Trophoblast cell (in vitro differentiated cells and primary cell): ENCODE measurements around the gene CLEC18A.
A peak's percentile ranks its signal among the peaks of the same experiment; 100 is the strongest.

Experiments used
- DNase-seq, 2 donors: peaks; one replicate each; pipeline ENCODE4 v3.0.0-alpha.2; 2016
- H2AFZ ChIP-seq: 2 replicates; pipeline ENCODE4 v1.6.1; 2013; ENCODE audit warnings: low read length, moderate library complexity, mild to moderate bottlenecking; ENCODE audit not compliant: insufficient read depth, poor library complexity
- H2AK5ac ChIP-seq: 2 replicates; pipeline ENCODE4 v1.6.1; 2013; ENCODE audit warnings: mild to moderate bottlenecking, low read length
- H2BK120ac ChIP-seq: 2 replicates; pipeline ENCODE4 v1.6.1; 2013; ENCODE audit warnings: low read length, mild to moderate bottlenecking, moderate library complexity; ENCODE audit not compliant: insufficient read depth, poor library complexity
- H2BK12ac ChIP-seq: 2 replicates; pipeline ENCODE4 v1.6.1; 2013; ENCODE audit warnings: mild to moderate bottlenecking, low read length, moderate library complexity
- H2BK5ac ChIP-seq: 2 replicates; pipeline ENCODE4 v1.6.1; 2013; ENCODE audit warnings: low read length, low read depth, moderate library complexity, mild to moderate bottlenecking; ENCODE audit not compliant: poor library complexity
- H3K14ac ChIP-seq: 2 replicates; pipeline ENCODE4 v1.6.1; 2013; ENCODE audit warnings: mild to moderate bottlenecking, low read length
- H3K18ac ChIP-seq: 2 replicates; pipeline ENCODE4 v1.6.1; 2013; ENCODE audit warnings: mild to moderate bottlenecking, low read length
- H3K23ac ChIP-seq: 2 replicates; pipeline ENCODE4 v1.6.1; 2013; ENCODE audit warnings: low read length
- H3K27ac ChIP-seq: 2 replicates; pipeline ENCODE4 v1.5.1; 2013; ENCODE audit warnings: low read depth, mild to moderate bottlenecking, inconsistent platforms, low read length, moderate library complexity
- H3K27me3 ChIP-seq: 2 replicates; pipeline ENCODE4 v1.6.1; 2013; ENCODE audit warnings: inconsistent platforms, mild to moderate bottlenecking, low read length, moderate library complexity; ENCODE audit not compliant: insufficient read depth
- H3K36me3 ChIP-seq, 2 experiments: 1 replicate in 1 of 2; 2 replicates in 1 of 2; pipeline ENCODE4 v1.6.1; 2013; ENCODE audit warnings: low read length in 2 of 2, mild to moderate bottlenecking in 2 of 2, moderate library complexity in 1 of 2; ENCODE audit not compliant: insufficient read depth in 2 of 2, control insufficient read depth in 1 of 2
- H3K4ac ChIP-seq: 2 replicates; pipeline ENCODE4 v1.6.1; 2013; ENCODE audit warnings: low read depth, mild to moderate bottlenecking, low read length, moderate library complexity
- H3K4me1 ChIP-seq, 2 experiments: 1 replicate in 1 of 2; 2 replicates in 1 of 2; pipeline ENCODE4 v1.6.1; 2013; ENCODE audit warnings: low read length in 2 of 2, mild to moderate bottlenecking in 2 of 2, moderate library complexity in 1 of 2; ENCODE audit not compliant: insufficient read depth in 2 of 2, control insufficient read depth in 1 of 2
- H3K4me2 ChIP-seq: 2 replicates; pipeline ENCODE4 v1.6.1; 2013; ENCODE audit warnings: inconsistent platforms, mild to moderate bottlenecking, low read length, moderate library complexity
- H3K4me3 ChIP-seq: 2 replicates; pipeline ENCODE4 v1.5.1; 2013; ENCODE audit warnings: mild to moderate bottlenecking, low read depth, low read length, inconsistent platforms
- H3K79me1 ChIP-seq: one replicate; pipeline ENCODE4 v1.6.1; 2013; ENCODE audit warnings: low read length
- H3K79me2 ChIP-seq: 2 replicates; pipeline ENCODE4 v1.6.1; 2013; ENCODE audit warnings: low read length, mild to moderate bottlenecking; ENCODE audit not compliant: control insufficient read depth, insufficient read depth, poor library complexity
- H3K9ac ChIP-seq: 2 replicates; pipeline ENCODE4 v1.6.1; 2013; ENCODE audit warnings: mild to moderate bottlenecking, low read length
- H3K9me3 ChIP-seq: 2 replicates; pipeline ENCODE4 v1.6.1; 2013; ENCODE audit warnings: low read depth, mild to moderate bottlenecking, control low read depth, inconsistent platforms, low read length; ENCODE audit not compliant: insufficient read depth
- H4K12ac ChIP-seq: 2 replicates; pipeline ENCODE4 v1.6.1; 2013; ENCODE audit warnings: low read depth, mild to moderate bottlenecking, low read length, moderate library complexity
- H4K8ac ChIP-seq: 2 replicates; pipeline ENCODE4 v1.6.1; 2013; ENCODE audit warnings: low read depth, mild to moderate bottlenecking, low read length, moderate library complexity
- H4K91ac ChIP-seq: one replicate; pipeline ENCODE4 v1.6.1; 2013; ENCODE audit warnings: low read depth, mild to moderate bottlenecking, low read length, moderate library complexity
- WGBS: extraction: QIAGEN DNeasy Blood & Tissue Kit; methylation state at CpG from one replicate; pipeline ENCODE4 v1.1.7; 2013; ENCODE audit warnings: missing lambda C conversion rate; ENCODE audit not compliant: insufficient read length, insufficient coverage; ENCODE audit errors: extremely low coverage; 5-methylcytosine and 5-hydroxymethylcytosine counted together

CLEC18A gene

GRCh38 chr16:69938981-69939820 is 11.9 kb upstream of the CLEC18A start:
- Histone ChIP-seq H3K4me3 (no peak overlapping the region), H3K4me1 (peaks cover 0 to 9% of the 10 kb centered on the region in 2 experiments), H3K79me2 (no peaks in the 10 kb centered on the region), H3K36me3 (peaks cover 36 to 52% of the 10 kb centered on the region in 2 experiments), H2BK120ac (no peak overlapping the region), H2BK12ac (no peak overlapping the region), H3K4ac (no peak overlapping the region), H3K79me1 (no peaks in the 10 kb centered on the region), H2AK5ac (no peak overlapping the region), H4K91ac (no peak overlapping the region), H3K9ac (no peak overlapping the region), H2BK5ac (no peak overlapping the region), H2AFZ (no peak overlapping the region), H3K27me3 (no peaks in the 10 kb centered on the region), H3K27ac (no peak overlapping the region), H3K14ac (no peak overlapping the region), H3K4me2 (no peak overlapping the region), H4K8ac (no peak overlapping the region), H3K23ac (no peak overlapping the region), H3K18ac (no peak overlapping the region), H4K12ac (no peak overlapping the region), H3K9me3 (no peaks in the 10 kb centered on the region)
- DNase-seq: no peak
- WGBS: no CpG with 5 or more reads among the region's 28 CpGs

GRCh38 chr16:69939821-69940585 is 11.1 kb upstream of the CLEC18A start:
- H4K91ac ChIP-seq: no peak overlapping the region
- WGBS: no CpG with 5 or more reads among the region's 26 CpGs
- no peak overlapping the region for H2BK12ac ChIP-seq
- peaks cover 33 to 46% of the 10 kb centered on the region in 2 experiments for H3K36me3 ChIP-seq
- H3K79me2 ChIP-seq: no peaks in the 10 kb centered on the region
- no peak overlapping the region for H3K14ac ChIP-seq
- no peak overlapping the region for H2AK5ac ChIP-seq
- H3K4me2 ChIP-seq: no peak overlapping the region
- no peak overlapping the region for H4K8ac ChIP-seq
- H2AFZ ChIP-seq: no peak overlapping the region
- H3K9ac ChIP-seq: no peak overlapping the region
- no peaks in the 10 kb centered on the region for H3K79me1 ChIP-seq
- DNase-seq: no peak
- H3K4ac ChIP-seq: no peak overlapping the region
- no peaks in the 10 kb centered on the region for H3K9me3 ChIP-seq
- H2BK120ac ChIP-seq: no peak overlapping the region
- no peak overlapping the region for H4K12ac ChIP-seq
- H3K18ac ChIP-seq: no peak overlapping the region
- no peak overlapping the region for H2BK5ac ChIP-seq
- H3K27me3 ChIP-seq: no peaks in the 10 kb centered on the region
- H3K27ac ChIP-seq: no peak overlapping the region
- no peak overlapping the region for H3K4me3 ChIP-seq
- H3K23ac ChIP-seq: no peak overlapping the region
- H3K4me1 ChIP-seq: peaks cover 0 to 9% of the 10 kb centered on the region in 2 experiments

DNA sequence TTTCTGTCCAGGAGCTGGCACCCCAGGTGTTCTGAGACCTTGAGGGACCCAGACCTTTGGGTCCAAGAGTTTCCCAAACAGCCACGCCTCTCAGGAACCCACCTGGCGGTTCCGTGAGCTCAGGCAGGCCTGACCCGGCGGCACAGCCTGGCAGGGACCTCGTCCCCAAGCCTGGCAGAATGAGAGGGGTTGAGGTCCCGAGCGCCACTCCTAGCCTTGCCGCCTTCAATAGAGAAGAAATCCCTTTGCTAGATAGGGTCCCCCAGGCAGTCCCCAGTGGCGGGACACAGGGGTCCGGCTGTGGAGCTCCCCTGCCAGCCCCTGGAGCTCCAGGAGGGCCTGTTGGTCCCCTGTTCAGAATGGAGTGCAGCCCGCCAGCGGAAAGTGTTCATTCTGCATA is 10.5 kb upstream of the CLEC18A start:
- Histone ChIP-seq H2BK12ac (no peak overlapping the region), H3K79me2 (no peaks in the 10 kb centered on the region), H3K14ac (no peak overlapping the region), H3K79me1 (no peaks in the 10 kb centered on the region), H2AK5ac (no peak overlapping the region), H3K27me3 (no peaks in the 10 kb centered on the region), H3K4me3 (no peak overlapping the region), H2BK5ac (no peak overlapping the region), H2BK120ac (no peak overlapping the region), H4K91ac (no peak overlapping the region), H3K18ac (no peak overlapping the region), H3K23ac (no peak overlapping the region), H3K9ac (no peak overlapping the region), H4K12ac (no peak overlapping the region), H3K27ac (no peak overlapping the region), H3K4me1 (peaks cover 0 to 9% of the 10 kb centered on the region in 2 experiments), H2AFZ (no peak overlapping the region), H4K8ac (no peak overlapping the region), H3K4me2 (no peak overlapping the region), H3K4ac (no peak overlapping the region), H3K36me3 (peaks cover 31 to 40% of the 10 kb centered on the region in 2 experiments), H3K9me3 (no peaks in the 10 kb centered on the region)
- DNase-seq: no peak
- WGBS: no CpG with 5 or more reads among the region's 13 CpGs

- Histone ChIP-seq H3K18ac (no peak overlapping the region), H3K36me3 (peaks cover 31 to 32% of the 10 kb centered on the region in 2 experiments), H3K4me2 (no peak overlapping the region), H2BK120ac (no peak overlapping the region), H3K79me1 (no peaks in the 10 kb centered on the region), H2BK5ac (no peak overlapping the region), H3K4ac (no peak overlapping the region), H3K4me3 (no peak overlapping the region), H3K9ac (no peak overlapping the region), H2AFZ (no peak overlapping the region), H3K27ac (no peak overlapping the region), H3K14ac (no peak overlapping the region), H2AK5ac (no peak overlapping the region), H2BK12ac (no peak overlapping the region), H3K23ac (no peak overlapping the region), H4K12ac (no peak overlapping the region), H3K9me3 (no peaks in the 10 kb centered on the region), H3K27me3 (no peaks in the 10 kb centered on the region), H4K8ac (no peak overlapping the region), H3K4me1 (peaks cover 0 to 9% of the 10 kb centered on the region in 2 experiments), H3K79me2 (no peaks in the 10 kb centered on the region), H4K91ac (peak overlapping the region; percentile 39)
- WGBS: no CpG with 5 or more reads among the region's 28 CpGs
- no peak for DNase-seq
Observed at GRCh38 chr16:69941251-69942098, 9.7 kb upstream of the CLEC18A start.
